Activated CD8-positive, alpha-beta T cell treated with anti-CD3 and anti-CD28 coated beads for 36 hours (primary cell): ENCODE measurements around the gene GJC1. TPM values are rescaled to one million over a fixed set of nuclear protein-coding genes. Genes with fewer than 3 reads are reported as not detected.

Source experiments
- ATAC-seq: fragments of 200-7000 bp; cut with Tn5 transposase; one replicate; pipeline ENCODE4 v1.10.0; 2021; ENCODE audit warnings: mild to moderate bottlenecking, moderate library complexity
- CTCF ChIA-PET: fragments of 350-600 bp; sonication (Branson Sonifier 250); formaldehyde crosslinking; loops from one replicate; lab custom pipeline; 2021; ENCODE audit warnings: antibody characterized with exemption; lab: Charles Lee
- POLR2A ChIA-PET: fragments of 350-600 bp; sonication (Branson Sonifier 250); formaldehyde crosslinking; loops from one replicate; lab custom pipeline; 2021; ENCODE audit warnings: antibody characterized with exemption; lab: Charles Lee
- DNase-seq: peaks from one replicate; pipeline ENCODE4 v3.0.0-alpha.2; 2020
- H3K27ac Mint-ChIP-seq: one replicate; pipeline ENCODE4 v1.8.0; 2021; ENCODE audit warnings: mild to moderate bottlenecking, mixed read lengths
- H3K27me3 Mint-ChIP-seq: one replicate; pipeline ENCODE4 v1.8.0; 2021; ENCODE audit warnings: mixed read lengths
- H3K36me3 Mint-ChIP-seq: one replicate; pipeline ENCODE4 v1.8.0; 2021; ENCODE audit warnings: low read depth, mixed read lengths
- H3K4me1 Mint-ChIP-seq: one replicate; pipeline ENCODE4 v1.8.0; 2021; ENCODE audit warnings: low read depth, mixed read lengths
- H3K4me3 Mint-ChIP-seq: one replicate; pipeline ENCODE4 v1.8.0; 2021; ENCODE audit warnings: mild to moderate bottlenecking, moderate library complexity, mixed read lengths
- H3K9me3 Mint-ChIP-seq: one replicate; pipeline ENCODE4 v1.8.0; 2021; ENCODE audit warnings: mixed read lengths
- CTCF ChIP-seq: fragments of 200-600 bp; IDR thresholded peaks from one replicate; pipeline ENCODE4 v1.8.0; 2022; ENCODE audit warnings: antibody characterized with exemption, mild to moderate bottlenecking
- intact Hi-C: fragments of 100-400 bp; cut with micrococcal nuclease; formaldehyde crosslinking; loops from one replicate; pipeline ENCODE4 v1.10.0; 2022
- total RNA-seq, 2 experiments: library from RNA; stranded (reverse); gene quantifications; one replicate each; pipeline ENCODE4 v1.2.3, GENCODE V29; 2021

The GJC1 gene
- total RNA-seq, 2 experiments from 2014 or later = 5.6 TPM

- ChIA-PET POLR2A (interaction anchor here (0.5 to 1.0 kb wide), 2 partner anchors 86 to 112 kb away, joined by 3 read pairs; no protein-coding TSS in a partner anchor), CTCF (interaction anchor here (0.8 to 13.0 kb wide), 28 partner anchors 13 to 357 kb away, joined by 3 to 205 read pairs (median 5); partner anchors contain the start of genes ACBD4 and EFTUD2)
- Mint-ChIP-seq H3K4me3 (peak overlapping the region; percentile 15), H3K4me1 (peaks cover 5% of the 10 kb centered on the region), H3K27ac (no peak overlapping the region), H3K36me3 (no peaks in the 10 kb centered on the region), H3K9me3 (no peaks in the 10 kb centered on the region), H3K27me3 (peaks cover 3% of the 10 kb centered on the region)
- intact Hi-C loops = no loop called here
- no peak for TF ChIP-seq CTCF
- DNase-seq (no peak), ATAC-seq (no peak)
These were observed 51.4 kb downstream of the GJC1 start for GRCh38 chr17:44778656-44779210.

- DNase-seq = no peak
- H3K4me3 Mint-ChIP-seq = no peak overlapping the region
- ChIA-PET CTCF (interaction anchor here (0.7 to 13.0 kb wide), 22 partner anchors 10 to 358 kb away, joined by 3 to 205 read pairs (median 5); partner anchors contain the start of gene ACBD4), POLR2A (interaction anchor here (0.6 to 1.6 kb wide), 5 partner anchors 14 to 91 kb away, joined by 3 to 7 read pairs (median 4); no protein-coding TSS in a partner anchor)
- peaks cover 3% of the 10 kb centered on the region for H3K27me3 Mint-ChIP-seq
- H3K4me1 Mint-ChIP-seq = peaks cover 5% of the 10 kb centered on the region
- ATAC-seq = no peak
- intact Hi-C loops = no loop called here
- H3K27ac Mint-ChIP-seq = no peak overlapping the region
- H3K36me3 Mint-ChIP-seq = no peaks in the 10 kb centered on the region
- no peaks in the 10 kb centered on the region for H3K9me3 Mint-ChIP-seq
- TF ChIP-seq CTCF = no peak
These were observed 52.4 kb downstream of the GJC1 start for GRCh38 chr17:44777394-44778348.

- TF ChIP-seq CTCF = no peak
- DNase-seq (no peak), ATAC-seq (no peak)
- Mint-ChIP-seq H3K27ac (no peak overlapping the region), H3K9me3 (no peaks in the 10 kb centered on the region), H3K4me1 (peaks cover 5% of the 10 kb centered on the region), H3K27me3 (peaks cover 3% of the 10 kb centered on the region), H3K36me3 (no peaks in the 10 kb centered on the region), H3K4me3 (no peak overlapping the region)
- ChIA-PET CTCF (interaction anchor here (1.2 to 13.0 kb wide), 7 partner anchors 9 to 359 kb away, joined by 4 to 205 read pairs (median 13); partner anchors contain the start of gene ACBD4), POLR2A (interaction anchor here (0.6 to 1.6 kb wide), 5 partner anchors 13 to 343 kb away, joined by 3 to 7 read pairs (median 4); no protein-coding TSS in a partner anchor)
- intact Hi-C loops = no loop called here
These were observed 53.3 kb downstream of the GJC1 start for GRCh38 chr17:44776628-44777393.

- no peak for TF ChIP-seq CTCF
- H3K27me3 Mint-ChIP-seq = peaks cover 3% of the 10 kb centered on the region
- H3K4me3 Mint-ChIP-seq = peak overlapping the region; percentile 79
- intact Hi-C loops = loop anchor here (2.0 kb wide), 1 partner anchor 91 kb away; no protein-coding TSS in a partner anchor
- DNase-seq = no peak
- peak overlapping the region; percentile 49 for H3K27ac Mint-ChIP-seq
- peaks cover 5% of the 10 kb centered on the region for H3K4me1 Mint-ChIP-seq
- ChIA-PET POLR2A (interaction anchor here (0.6 to 1.9 kb wide), 4 partner anchors 17 to 344 kb away, joined by 3 to 7 read pairs (median 6); partner anchors contain the start of gene EFTUD2), CTCF (interaction anchor here (0.6 to 13.0 kb wide), 22 partner anchors 12 to 359 kb away, joined by 3 to 205 read pairs (median 4); partner anchors contain the start of gene ACBD4)
- ATAC-seq = peak; percentile 26
- H3K9me3 Mint-ChIP-seq = no peaks in the 10 kb centered on the region
- no peaks in the 10 kb centered on the region for H3K36me3 Mint-ChIP-seq
These were observed 54.1 kb downstream of the GJC1 start for GRCh38 chr17:44775838-44776621.
